Memory B cell (primary cell): ENCODE data around the gene UTF1.
A peak's percentile ranks its signal among the peaks of the same experiment; 100 is the strongest.

Experiments used
- ATAC-seq: fragments of 150-1000 bp; cut with Tn5 transposase; 2 replicates; pipeline ENCODE4 v1.10.0; 2021; ENCODE audit warnings: low read depth, mild to moderate bottlenecking, moderate library complexity
- DNase-seq, 2 donors: peaks; one replicate each; pipeline ENCODE4 v3.0.0; 2022; ENCODE audit warnings: low spot score in 2 of 2
- H3K27ac Mint-ChIP-seq: one replicate; pipeline ENCODE4 v1.8.0; 2022; ENCODE audit warnings: mild to moderate bottlenecking, moderate library complexity, mixed read lengths
- H3K27me3 Mint-ChIP-seq: one replicate; pipeline ENCODE4 v1.8.0; 2022; ENCODE audit warnings: mixed read lengths
- H3K36me3 Mint-ChIP-seq: one replicate; pipeline ENCODE4 v1.8.0; 2022; ENCODE audit warnings: mild to moderate bottlenecking, mixed read lengths
- H3K4me1 Mint-ChIP-seq: one replicate; pipeline ENCODE4 v1.8.0; 2022; ENCODE audit warnings: mixed read lengths
- H3K4me3 Mint-ChIP-seq: one replicate; pipeline ENCODE4 v1.8.0; 2022; ENCODE audit warnings: mild to moderate bottlenecking, moderate library complexity, mixed read lengths
- H3K9me3 Mint-ChIP-seq: one replicate; pipeline ENCODE4 v1.8.0; 2022; ENCODE audit warnings: mixed read lengths

UTF1 gene

DNA sequence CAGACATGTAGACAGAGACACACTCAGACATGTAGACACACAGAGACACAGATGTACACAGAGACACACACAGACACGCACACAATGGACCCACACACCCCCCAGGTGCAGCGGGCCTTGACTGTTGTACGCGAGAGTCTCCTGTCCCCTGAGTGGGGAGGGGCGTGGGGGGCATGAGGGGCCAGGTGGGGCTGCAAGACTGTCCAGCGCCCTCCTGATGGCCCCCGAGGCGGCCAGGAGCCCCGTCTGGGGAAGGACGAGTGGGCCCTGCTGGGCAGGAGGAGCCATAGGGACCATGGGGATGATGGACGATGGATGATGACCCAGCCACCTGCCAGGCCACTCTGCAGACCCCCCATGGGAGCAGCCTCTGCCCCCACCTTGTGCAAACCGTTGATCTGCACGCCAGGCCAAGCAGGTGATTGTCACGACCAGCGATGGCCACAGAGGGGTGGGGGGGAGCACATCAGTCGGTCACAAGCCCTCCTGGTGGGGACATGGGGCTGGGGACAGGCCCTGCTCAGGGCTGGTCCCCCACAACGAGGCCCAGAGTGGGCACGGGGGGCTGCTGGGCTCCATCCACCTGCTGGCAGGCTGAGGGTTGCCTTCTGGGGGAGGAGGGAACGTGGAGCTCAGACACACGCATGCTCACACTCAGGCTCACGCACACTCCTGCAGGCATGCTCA lies 19.2 kb downstream of the UTF1 start:
- Mint-ChIP-seq H3K36me3 (no peaks in the 10 kb centered on the region), H3K4me3 (no peak overlapping the region), H3K27me3 (peaks cover 17% of the 10 kb centered on the region), H3K27ac (no peak overlapping the region), H3K4me1 (peaks cover 12% of the 10 kb centered on the region), H3K9me3 (no peaks in the 10 kb centered on the region)
- DNase-seq = no peak
- ATAC-seq = peak; percentile 39

GRCh38 chr10:133249975-133250754 lies 20.1 kb downstream of the UTF1 start:
- Mint-ChIP-seq H3K27ac (no peak overlapping the region), H3K9me3 (no peaks in the 10 kb centered on the region)
- ATAC-seq = no peak

GRCh38 chr10:133251388-133252222 lies 21.6 kb downstream of the UTF1 start:
- ATAC-seq (no peak), DNase-seq (no peak)
- peaks cover 17% of the 10 kb centered on the region for H3K27me3 Mint-ChIP-seq
- no peaks in the 10 kb centered on the region for H3K9me3 Mint-ChIP-seq
- no peak overlapping the region for H3K4me3 Mint-ChIP-seq
- peaks cover 16% of the 10 kb centered on the region for H3K4me1 Mint-ChIP-seq
- no peak overlapping the region for H3K27ac Mint-ChIP-seq
- no peaks in the 10 kb centered on the region for H3K36me3 Mint-ChIP-seq

More at GRCh38 chr10:133249975-133250754, 20.1 kb downstream of the UTF1 start:
- Mint-ChIP-seq H3K4me1 (peaks cover 16% of the 10 kb centered on the region), H3K36me3 (no peaks in the 10 kb centered on the region), H3K4me3 (no peak overlapping the region), H3K27me3 (peaks cover 18% of the 10 kb centered on the region)
- no peak for DNase-seq

DNA sequence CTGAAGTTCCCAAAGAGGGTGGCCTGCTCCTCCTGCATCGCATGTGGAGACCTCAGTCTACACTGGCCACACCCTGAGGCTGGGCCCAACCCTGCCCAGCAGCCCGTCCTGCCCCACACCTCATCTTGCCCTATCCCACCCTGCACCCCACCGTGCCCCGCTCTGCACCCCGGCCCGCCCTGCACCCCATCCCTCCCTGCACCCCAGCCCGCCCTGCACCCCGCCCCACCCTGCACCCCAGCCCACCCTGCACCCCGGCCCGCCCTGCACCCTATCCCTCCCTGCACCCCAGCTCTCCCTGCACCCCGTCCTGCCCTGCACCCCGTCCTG lies 22.2 kb downstream of the UTF1 start:
- no peaks in the 10 kb centered on the region for H3K36me3 Mint-ChIP-seq
- DNase-seq (no peak), ATAC-seq (no peak)
- H3K4me1 Mint-ChIP-seq = peaks cover 13% of the 10 kb centered on the region
- no peak overlapping the region for H3K4me3 Mint-ChIP-seq
- H3K27me3 Mint-ChIP-seq = peaks cover 14% of the 10 kb centered on the region
- H3K27ac Mint-ChIP-seq = no peak overlapping the region
- no peaks in the 10 kb centered on the region for H3K9me3 Mint-ChIP-seq

DNA sequence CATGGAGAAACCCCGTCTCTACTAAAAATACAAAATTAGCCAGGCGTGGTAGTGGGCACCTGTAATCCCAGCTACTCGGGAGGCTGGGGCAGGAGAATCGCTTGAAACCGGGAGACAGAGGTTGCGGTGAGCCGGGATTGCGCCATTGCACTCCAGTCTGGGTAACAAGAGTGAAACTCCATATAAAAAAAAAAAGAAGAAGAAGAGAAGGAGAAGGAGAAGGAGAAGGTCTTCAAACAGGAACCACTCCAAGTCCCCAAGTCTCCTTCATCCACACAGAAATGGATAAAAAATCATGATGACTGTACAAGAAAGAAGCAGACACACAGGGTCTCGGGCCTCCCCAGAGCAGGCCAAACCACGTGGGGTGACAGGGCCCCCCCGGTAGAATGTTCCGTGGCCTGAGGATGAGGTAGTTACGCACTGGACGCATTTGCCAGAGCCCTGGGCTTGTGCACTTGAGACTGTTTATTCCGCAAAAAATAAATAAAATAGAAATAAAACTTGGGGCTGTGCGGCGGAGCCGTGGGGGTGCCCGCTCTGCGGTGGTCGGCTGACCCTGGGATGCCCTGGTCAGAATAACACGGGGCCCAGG lies 23.4 kb downstream of the UTF1 start:
- DNase-seq (no peak), ATAC-seq (no peak)
- Mint-ChIP-seq H3K9me3 (no peaks in the 10 kb centered on the region), H3K4me3 (no peak overlapping the region), H3K36me3 (no peaks in the 10 kb centered on the region), H3K27me3 (peaks cover 13% of the 10 kb centered on the region), H3K4me1 (peaks cover 16% of the 10 kb centered on the region), H3K27ac (no peak overlapping the region)

DNA sequence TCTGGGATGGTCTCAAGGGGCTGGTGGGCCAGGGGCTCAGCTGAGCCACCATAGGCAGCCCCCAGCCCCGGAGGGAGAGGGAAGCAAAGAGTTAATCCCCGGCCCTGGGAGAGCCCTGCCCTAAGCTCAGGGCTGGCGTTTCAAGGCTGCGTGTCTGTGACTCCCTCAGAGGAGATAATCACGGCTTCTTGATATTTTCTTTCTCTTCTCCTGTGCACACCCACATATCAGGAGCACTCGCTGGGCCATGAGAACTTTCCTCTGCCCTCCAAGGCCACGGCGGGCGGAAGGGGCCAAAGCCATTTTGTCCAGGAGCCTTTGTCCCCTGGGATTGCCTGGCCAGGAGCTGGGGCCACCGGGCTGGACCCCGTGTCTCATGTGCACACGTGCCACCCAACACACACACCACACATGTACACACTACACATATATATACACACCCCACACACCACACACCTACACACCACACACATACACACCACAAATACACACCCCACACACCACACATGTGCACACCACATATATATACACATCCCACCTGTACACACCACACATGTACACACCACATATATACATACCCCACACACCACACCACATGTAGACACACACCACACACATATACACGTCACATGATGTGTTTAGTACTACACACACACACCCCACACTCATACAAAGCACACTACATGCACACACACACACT lies 24.6 kb downstream of the UTF1 start:
- no peak for ATAC-seq
- H3K27ac Mint-ChIP-seq = no peak overlapping the region

DNA sequence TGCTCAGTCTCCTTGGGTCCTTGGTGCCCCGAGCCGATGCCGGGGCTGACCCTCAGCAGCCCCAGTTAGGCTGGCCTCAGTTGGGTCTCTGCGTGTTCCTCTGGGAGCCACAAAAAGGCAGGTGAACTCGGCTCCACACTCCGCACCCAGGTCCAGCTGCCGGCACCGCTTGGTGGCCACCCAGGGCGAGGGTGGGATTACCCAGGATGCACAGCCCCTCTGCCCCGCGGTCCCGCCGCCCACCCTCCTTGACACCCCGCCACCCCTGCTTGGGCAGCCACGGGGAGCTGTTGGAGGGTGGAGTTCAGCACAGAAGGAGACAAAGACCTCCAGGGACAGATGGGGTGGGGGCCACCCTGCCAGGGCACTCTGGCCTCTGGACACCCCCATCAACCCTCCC lies 25.3 kb downstream of the UTF1 start:
- peaks cover 5% of the 10 kb centered on the region for H3K27me3 Mint-ChIP-seq
- H3K9me3 Mint-ChIP-seq = no peaks in the 10 kb centered on the region
- H3K4me1 Mint-ChIP-seq = peaks cover 20% of the 10 kb centered on the region
- H3K36me3 Mint-ChIP-seq = no peaks in the 10 kb centered on the region
- H3K27ac Mint-ChIP-seq = no peak overlapping the region
- no peak overlapping the region for H3K4me3 Mint-ChIP-seq
- DNase-seq (no peak), ATAC-seq (no peak)

More for the DNA sequence above, 24.6 kb downstream of the UTF1 start:
- DNase-seq = no peak
- Mint-ChIP-seq H3K4me3 (no peak overlapping the region), H3K4me1 (peaks cover 18% of the 10 kb centered on the region), H3K9me3 (no peaks in the 10 kb centered on the region), H3K27me3 (peaks cover 10% of the 10 kb centered on the region), H3K36me3 (no peaks in the 10 kb centered on the region)

DNA sequence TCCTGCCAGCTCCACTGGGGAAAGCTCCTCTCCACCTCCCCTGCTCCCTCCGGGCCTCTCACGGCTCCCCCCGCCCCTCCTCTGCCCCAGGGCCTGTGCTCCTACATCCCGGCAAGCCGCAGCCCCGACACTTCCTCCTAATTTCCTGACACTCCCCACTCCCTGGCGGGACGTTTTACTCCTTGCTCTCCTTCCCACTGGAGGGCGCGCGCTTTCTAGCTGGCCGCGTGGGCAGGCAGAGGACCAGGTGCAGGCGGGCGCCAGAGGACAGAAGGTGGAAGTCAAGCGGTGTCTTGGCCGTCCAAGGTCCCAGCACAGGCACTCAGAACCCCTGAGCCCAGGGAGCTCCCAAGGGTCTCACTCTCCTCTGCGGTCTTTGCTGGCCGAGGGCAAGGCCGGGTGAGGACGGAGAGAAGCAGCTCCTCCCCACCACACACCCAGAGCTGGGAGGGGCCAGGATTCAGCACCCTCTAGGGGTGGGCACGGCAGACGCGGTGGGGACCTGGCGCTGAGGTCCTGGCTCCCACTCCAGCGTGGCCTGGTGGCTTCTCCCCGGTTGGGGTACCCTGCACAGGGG lies 27.6 kb downstream of the UTF1 start:
- no peak for DNase-seq
- ATAC-seq = peak; percentile 21
- H3K4me1 Mint-ChIP-seq = peaks cover 27% of the 10 kb centered on the region
- peak overlapping the region; percentile 62 for H3K4me3 Mint-ChIP-seq
- peak overlapping the region; percentile 56 for H3K27ac Mint-ChIP-seq
- no peaks in the 10 kb centered on the region for H3K36me3 Mint-ChIP-seq
- H3K27me3 Mint-ChIP-seq = peaks cover 2% of the 10 kb centered on the region
- H3K9me3 Mint-ChIP-seq = no peaks in the 10 kb centered on the region

- H3K27me3 Mint-ChIP-seq = peaks cover 2% of the 10 kb centered on the region
- no peak for DNase-seq
- peak; percentile 38 for ATAC-seq
- H3K27ac Mint-ChIP-seq = peak overlapping the region; percentile 56
- H3K36me3 Mint-ChIP-seq = no peaks in the 10 kb centered on the region
- H3K4me3 Mint-ChIP-seq = peak overlapping the region; percentile 60
- H3K4me1 Mint-ChIP-seq = peaks cover 31% of the 10 kb centered on the region
- H3K9me3 Mint-ChIP-seq = no peaks in the 10 kb centered on the region
Observed at GRCh38 chr10:133258066-133258817, 28.2 kb downstream of the UTF1 start.

DNA sequence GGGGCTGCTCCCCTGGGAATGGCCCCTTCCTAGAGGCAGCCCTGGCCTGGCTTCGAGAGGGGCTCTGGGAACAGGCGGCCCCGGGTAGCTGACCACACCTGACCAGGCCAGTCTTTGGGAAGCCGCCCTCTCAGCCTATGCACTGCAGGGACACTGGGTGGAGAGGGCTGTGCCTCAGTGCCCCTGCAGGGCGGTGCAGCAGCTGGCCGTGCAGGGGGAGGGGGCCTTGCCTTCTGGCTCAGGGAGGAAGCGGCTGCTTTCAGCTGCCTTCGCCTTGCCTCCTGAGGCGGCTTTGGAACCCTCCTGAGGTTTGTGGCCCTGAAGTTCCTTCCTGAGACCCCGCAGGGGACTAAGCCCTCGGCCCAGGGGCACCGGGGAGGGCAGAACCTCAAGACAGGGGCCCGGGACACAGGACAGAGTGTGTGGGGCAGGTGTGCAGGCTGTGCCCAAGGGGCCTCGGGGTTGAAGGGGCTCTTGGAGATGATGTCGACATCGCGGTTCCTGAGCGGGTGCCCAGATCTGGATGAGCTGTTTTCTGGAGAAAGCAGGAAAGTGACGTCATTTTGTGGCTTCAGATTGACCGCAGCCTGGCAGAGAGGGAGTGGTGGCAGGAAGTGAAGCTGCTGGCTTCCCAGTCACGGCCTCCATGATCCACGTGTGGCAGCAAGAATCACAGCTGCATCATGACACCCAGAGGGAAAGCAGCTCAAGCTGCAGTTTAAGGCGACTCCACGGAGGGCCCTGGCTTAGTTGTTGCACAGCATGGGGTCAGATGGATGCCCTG lies 29.0 kb downstream of the UTF1 start:
- Mint-ChIP-seq H3K27me3 (peaks cover 2% of the 10 kb centered on the region), H3K9me3 (no peaks in the 10 kb centered on the region), H3K27ac (peak overlapping the region; percentile 77), H3K4me1 (peaks cover 37% of the 10 kb centered on the region), H3K36me3 (no peaks in the 10 kb centered on the region), H3K4me3 (peak overlapping the region; percentile 71)
- no peak for ATAC-seq
- DNase-seq = no peak

DNA sequence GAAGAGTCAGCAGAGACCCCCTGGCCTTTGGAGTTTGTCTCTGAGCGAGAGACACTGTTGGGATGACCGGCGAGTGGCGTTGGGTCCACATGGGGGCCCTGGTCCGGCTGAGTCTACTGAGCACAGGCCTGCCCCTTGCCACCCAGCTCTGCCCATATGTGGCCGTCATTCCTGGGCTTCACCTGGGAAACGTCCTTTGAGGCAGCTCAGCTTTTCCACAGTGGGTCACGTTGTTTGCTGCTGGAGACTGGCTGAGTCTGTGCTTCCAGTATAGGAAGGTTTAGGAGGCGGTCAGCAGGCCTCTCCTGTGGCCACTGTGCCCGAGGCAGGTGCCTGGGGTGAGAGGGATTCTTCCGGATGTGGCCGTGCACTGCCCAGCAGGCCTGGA lies 29.6 kb downstream of the UTF1 start:
- no peaks in the 10 kb centered on the region for H3K9me3 Mint-ChIP-seq
- H3K27me3 Mint-ChIP-seq = peaks cover 2% of the 10 kb centered on the region
- peaks cover 3% of the 10 kb centered on the region for H3K36me3 Mint-ChIP-seq
- no peak for DNase-seq
- no peak for ATAC-seq
- peak overlapping the region; percentile 71 for H3K4me3 Mint-ChIP-seq
- H3K27ac Mint-ChIP-seq = peak overlapping the region; percentile 77
- peaks cover 41% of the 10 kb centered on the region for H3K4me1 Mint-ChIP-seq
